ENCODE results near the gene LYPD6B.

- no peak for TF ChIP-seq CTCF (IDR thresholded peaks at IDR 0.05; ENCODE audit: insufficient read depth, low read length, poor library complexity, severe bottlenecking)
- TF ChIP-seq EZH2phosphoT487 (conservative IDR thresholded peaks at IDR 0.05; ENCODE audit: low read length) = no peak
These were observed 22.5 kb upstream of the LYPD6B start for GRCh38 chr2:149015926-149016563.
